ENCODE results near the gene SYPL1.

- TF ChIP-seq CTCF (IDR thresholded peaks at IDR 0.05; ENCODE audit: insufficient read depth, low read depth, low read length) (no peak), EZH2 (IDR thresholded peaks at IDR 0.05; ENCODE audit: insufficient read depth, low read length) (no peak)
Observed at GRCh38 chr7:106062006-106062405, 50.1 kb downstream of the SYPL1 start.

Measured in astrocyte (in vitro differentiated cells and primary cell).